ENCODE data around the gene OTOF.

OTOF gene

GRCh38 chr2:26477911-26478253 is at the start of gene OTOF:
Gene OTOF, minus strand, starts transcription at chr2:26478124.
- DNase-seq (ENCODE audit: low read depth in 2 of 2), result no peak

GRCh38 chr2:26526589-26526988 is 48.7 kb upstream of the OTOF start:
- no peak for DNase-seq (ENCODE audit: low read depth in 2 of 2)

- DNase-seq (ENCODE audit: low read depth in 2 of 2), result no peak
Measured at GRCh38 chr2:26526105-26526504, 48.2 kb upstream of the OTOF start.

- DNase-seq (ENCODE audit: low read depth in 2 of 2), result no peak
Measured at GRCh38 chr2:26523750-26524149, 45.8 kb upstream of the OTOF start.

GRCh38 chr2:26522751-26523171 is 44.8 kb upstream of the OTOF start:
- DNase-seq (ENCODE audit: low read depth in 2 of 2), result no peak

- no peak for DNase-seq (ENCODE audit: low read depth in 2 of 2)
Measured at GRCh38 chr2:26522325-26522724, 44.4 kb upstream of the OTOF start.

- no peak for DNase-seq (ENCODE audit: low read depth in 2 of 2)
Measured at GRCh38 chr2:26521913-26522180, 43.9 kb upstream of the OTOF start.

GRCh38 chr2:26521054-26521912 is 43.4 kb upstream of the OTOF start:
- DNase-seq (ENCODE audit: low read depth in 2 of 2), result no peak

GRCh38 chr2:26520148-26520449 is 42.2 kb upstream of the OTOF start:
- DNase-seq (ENCODE audit: low read depth in 2 of 2), result no peak

- no peak for DNase-seq (ENCODE audit: low read depth in 2 of 2)
Measured at GRCh38 chr2:26519396-26520147, 41.6 kb upstream of the OTOF start.

GRCh38 chr2:26516781-26517180 is 38.9 kb upstream of the OTOF start:
- no peak for DNase-seq (ENCODE audit: low read depth in 2 of 2)

- DNase-seq (ENCODE audit: low read depth in 2 of 2), result no peak
Measured at GRCh38 chr2:26516246-26516645, 38.3 kb upstream of the OTOF start.

GRCh38 chr2:26515771-26516170 is 37.8 kb upstream of the OTOF start:
- no peak for DNase-seq (ENCODE audit: low read depth in 2 of 2)

GRCh38 chr2:26514045-26514444 is 36.1 kb upstream of the OTOF start:
- DNase-seq (ENCODE audit: low read depth in 2 of 2), result no peak

- no peak for DNase-seq (ENCODE audit: low read depth in 2 of 2)
Measured at GRCh38 chr2:26513261-26513660, 35.3 kb upstream of the OTOF start.

- DNase-seq (ENCODE audit: low read depth in 2 of 2), result no peak
Measured at GRCh38 chr2:26511466-26511865, 33.5 kb upstream of the OTOF start.

- no peak for DNase-seq (ENCODE audit: low read depth in 2 of 2)
Measured at GRCh38 chr2:26510344-26510973, 32.5 kb upstream of the OTOF start.

- DNase-seq (ENCODE audit: low read depth in 2 of 2), result no peak
Measured at GRCh38 chr2:26509141-26509540, 31.2 kb upstream of the OTOF start.

- DNase-seq (ENCODE audit: low read depth in 2 of 2), result no peak
Measured at GRCh38 chr2:26507932-26508331, 30.0 kb upstream of the OTOF start.

GRCh38 chr2:26507088-26507487 is 29.2 kb upstream of the OTOF start:
- DNase-seq (ENCODE audit: low read depth in 2 of 2), result no peak

GRCh38 chr2:26506279-26506678 is 28.4 kb upstream of the OTOF start:
- no peak for DNase-seq (ENCODE audit: low read depth in 2 of 2)

GRCh38 chr2:26504002-26504401 is 26.1 kb upstream of the OTOF start:
- DNase-seq (ENCODE audit: low read depth in 2 of 2), result no peak

- peak; percentile 76 to 85 for DNase-seq (ENCODE audit: low read depth in 2 of 2)
Measured at GRCh38 chr2:26503231-26503880, 25.4 kb upstream of the OTOF start.
